Endothelial cell of umbilical vein (primary cell): ENCODE measurements around the gene OCRL. TPM values are rescaled to one million over a fixed set of nuclear protein-coding genes. Genes with fewer than 3 reads are reported as not detected.

Experiments used
- BruUV-seq: library from RNA; stranded (reverse); fragments of 400-500 nt; replicated peaks from 2 replicates; lab custom pipeline; 2021; lab: Mats Ljungman, UMichigan
- CTCF ChIA-PET: fragments of 300-600, 350-600 bp; sonication (Branson Sonifier 250); formaldehyde crosslinking; loops from one replicate; lab custom pipeline; 2021; ENCODE audit warnings: antibody characterized with exemption, inconsistent platforms; lab: Charles Lee
- POLR2A ChIA-PET: fragments of 300-600, 350-600 bp; sonication (Branson Sonifier 250); formaldehyde crosslinking; loops from one replicate; lab custom pipeline; 2021; ENCODE audit warnings: antibody characterized with exemption, inconsistent platforms; lab: Charles Lee
- DNase-seq: peaks from one replicate; pipeline ENCODE4 v3.0.0-alpha.2; 2011; ENCODE audit warnings: low read depth, low spot score
- FAIRE-seq: peaks from 2 replicates; lab custom pipeline; 2011; peaks lifted over from hg19 to GRCh38; lab: Jason Lieb, UNC
- H2AFZ ChIP-seq: 2 replicates; pipeline ENCODE4 v1.6.0; 2012; ENCODE audit warnings: low read depth, low read length, control low read depth, inconsistent platforms
- H3K27ac ChIP-seq: 2 replicates; pipeline ENCODE4 v1.5.1; 2011; ENCODE audit warnings: low read depth, mild to moderate bottlenecking, control low read depth, low read length, moderate library complexity; ENCODE audit not compliant: insufficient read depth
- H3K27me3 ChIP-seq, 2 experiments: 2 replicates each; pipeline versions ENCODE4 v1.6.0 to v1.6.1; 2011; ENCODE audit warnings: low read length in 2 of 2, mixed read lengths in 1 of 2; ENCODE audit not compliant: control insufficient read depth in 2 of 2, insufficient read depth in 2 of 2
- H3K36me3 ChIP-seq, 2 experiments: 2 replicates in 1 of 2; 3 replicates in 1 of 2; pipeline ENCODE4 v1.5.1; 2011; ENCODE audit warnings: low read length in 2 of 2, mild to moderate bottlenecking in 1 of 2, moderate library complexity in 1 of 2; ENCODE audit not compliant: control insufficient read depth in 2 of 2, insufficient read depth in 2 of 2; ENCODE audit errors: extremely low read depth in 1 of 2
- H3K4me1 ChIP-seq: 3 replicates; pipeline ENCODE4 v1.5.1; 2011; ENCODE audit warnings: mild to moderate bottlenecking, low read length; ENCODE audit not compliant: control insufficient read depth, insufficient read depth; ENCODE audit errors: extremely low read depth
- H3K4me2 ChIP-seq: 2 replicates; pipeline ENCODE4 v1.6.1; 2011; ENCODE audit warnings: low read length, control low read depth, mixed read lengths; ENCODE audit not compliant: insufficient read depth
- H3K4me3 ChIP-seq, 3 experiments: fragments of 200-600 bp in 1 of 3; sonication (generic), shearing (Covaris generic) in 1 of 3; replicated peaks in 1 of 3; 2 replicates each; pipeline ENCODE4 v1.5.1; 2011 to 2016; ENCODE audit warnings: control low read depth in 3 of 3, low read length in 3 of 3, mild to moderate bottlenecking in 2 of 3, inconsistent platforms in 1 of 3, low read depth in 1 of 3, moderate library complexity in 1 of 3; ENCODE audit not compliant: insufficient read depth in 1 of 3
- H3K79me2 ChIP-seq: 2 replicates; pipeline ENCODE4 v1.6.0; 2012; ENCODE audit warnings: low read length, inconsistent platforms; ENCODE audit not compliant: control insufficient read depth, insufficient read depth
- H3K9ac ChIP-seq: replicated peaks from 2 replicates; pipeline ENCODE3; 2011; ENCODE audit warnings: low read length, control low read depth; ENCODE audit not compliant: insufficient read depth; ENCODE audit errors: extremely low read depth
- H3K9me1 ChIP-seq: replicated peaks from 3 replicates; pipeline ENCODE4 v1.6.0; 2011; ENCODE audit warnings: mild to moderate bottlenecking, low read length; ENCODE audit not compliant: control insufficient read depth, insufficient read depth; ENCODE audit errors: extremely low read depth
- H3K9me3 ChIP-seq: replicated peaks from 2 replicates; pipeline ENCODE4 v1.5.1; 2012; ENCODE audit warnings: low read length, inconsistent platforms; ENCODE audit not compliant: control insufficient read depth, insufficient read depth
- H4K20me1 ChIP-seq: replicated peaks from 2 replicates; pipeline ENCODE3; 2011; ENCODE audit warnings: mild to moderate bottlenecking, low read length; ENCODE audit not compliant: control insufficient read depth, insufficient read depth; ENCODE audit errors: extremely low read depth
- EZH2 ChIP-seq: IDR thresholded peaks from 2 replicates; pipeline ENCODE4 v1.6.1; 2012; ENCODE audit warnings: borderline replicate concordance, low read depth, mild to moderate bottlenecking, moderate library complexity, low read length, inconsistent platforms; ENCODE audit not compliant: severe bottlenecking
- FOS ChIP-seq: IDR thresholded peaks from 2 replicates; pipeline ENCODE4 v1.6.1; 2011; ENCODE audit warnings: mild to moderate bottlenecking, low read length, moderate library complexity, borderline replicate concordance; ENCODE audit not compliant: insufficient read depth
- GATA2 ChIP-seq: IDR thresholded peaks from 2 replicates; pipeline ENCODE4 v1.7.0; 2011; ENCODE audit warnings: low read depth, mild to moderate bottlenecking, moderate library complexity, mixed read lengths, low read length; ENCODE audit not compliant: insufficient read length, insufficient read depth
- JUN ChIP-seq: IDR thresholded peaks from 2 replicates; pipeline ENCODE4 v1.6.1; 2011; ENCODE audit warnings: borderline replicate concordance, low read depth; ENCODE audit not compliant: insufficient read length, insufficient read depth
- MYC ChIP-seq: IDR thresholded peaks from one replicate; pipeline ENCODE4 v1.6.1; 2011; ENCODE audit warnings: mild to moderate bottlenecking, low read depth, low read length
- POLR2A ChIP-seq: IDR thresholded peaks from 2 replicates; pipeline ENCODE4 v1.6.1; 2012; ENCODE audit warnings: low read depth, mild to moderate bottlenecking, control low read depth, low read length
- POLR2AphosphoS5 ChIP-seq: IDR thresholded peaks from 2 replicates; pipeline ENCODE4 v1.6.1; 2012; ENCODE audit warnings: low read depth, mild to moderate bottlenecking, control low read depth, low read length, moderate library complexity; ENCODE audit not compliant: insufficient read depth
- dilution Hi-C: fragments of 300-500 bp; cut with MboI; formaldehyde crosslinking; loops from one replicate; pipeline ENCODE4 v1.15.0; 2019; ENCODE audit warnings: low sequenced_read_pairs; ENCODE audit not compliant: extremely low pct_ligation_motif_present
- intact Hi-C: fragments of 100-400 bp; cut with micrococcal nuclease; formaldehyde crosslinking; loops from one replicate; pipeline ENCODE4 v1.10.0; 2022
- polyA plus RNA-seq, 4 experiments: library from polyadenylated mRNA; depleted of rRNA in 3 of 4; stranded (reverse) in 3 of 4; unstranded in 1 of 4; fragments of >200 nt; gene quantifications; 2 replicates each; pipeline versions ENCODE4 v1.2.1 to v1.2.3, GENCODE V29; 2011 to 2012; ENCODE audit warnings: missing spikeins in 1 of 4
- total RNA-seq: library from RNA; stranded (reverse); gene quantifications from 2 replicates; pipeline ENCODE4 v1.2.3, GENCODE V29; 2021
- TF ChIP-seq, protein P1 (sequence below): IDR thresholded peaks from 2 replicates; pipeline ENCODE4 v1.6.1; 2011; ENCODE audit not compliant: insufficient read depth, insufficient read length
- TF ChIP-seq, protein P2 (sequence below), 2 donors: IDR thresholded peaks; 1 replicate in 1 of 2; 2 replicates in 1 of 2; pipeline ENCODE4 v1.5.1; 2011; ENCODE audit warnings: low read length in 2 of 2, mild to moderate bottlenecking in 2 of 2, moderate library complexity in 2 of 2, control low read depth in 1 of 2, inconsistent platforms in 1 of 2, low read depth in 1 of 2; ENCODE audit not compliant: insufficient read depth in 1 of 2; ENCODE audit errors: extremely low read depth in 1 of 2

Gene OCRL
- total and polyA plus RNA-seq, 2 donors (not counting 3 experiments of a cell fraction or from before 2014, with no cell fraction given), result 14.6 to 20.9 TPM

DNA sequence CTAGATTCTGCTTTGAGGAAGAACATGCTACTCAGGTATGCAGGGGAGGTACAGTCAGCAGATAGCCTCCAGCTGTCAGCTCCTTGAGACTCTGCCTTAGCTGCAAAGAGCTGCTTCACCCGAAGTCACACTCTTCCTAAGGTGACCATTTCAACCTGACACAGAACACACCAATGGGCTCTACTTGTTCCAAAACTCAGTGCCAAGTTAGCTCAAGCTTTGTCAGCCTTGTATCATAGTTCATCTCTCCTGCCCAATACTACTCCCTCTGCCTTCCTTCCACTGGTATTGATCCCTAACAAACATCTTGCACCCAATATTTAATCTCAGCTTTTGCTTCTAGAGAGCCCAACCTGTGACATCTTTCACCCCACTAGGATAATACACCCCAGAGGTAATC is 8.9 kb upstream of the OCRL start:
- H3K4me1 ChIP-seq, result no peaks in the 10 kb centered on the region
- H4K20me1 ChIP-seq, result no peaks in the 10 kb centered on the region
- TF ChIP-seq, protein P1, sequence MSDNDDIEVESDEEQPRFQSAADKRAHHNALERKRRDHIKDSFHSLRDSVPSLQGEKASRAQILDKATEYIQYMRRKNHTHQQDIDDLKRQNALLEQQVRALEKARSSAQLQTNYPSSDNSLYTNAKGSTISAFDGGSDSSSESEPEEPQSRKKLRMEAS, result no peak
- TF ChIP-seq EZH2, result no peak
- TF ChIP-seq JUN, result no peak
- no peak for TF ChIP-seq FOS
- TF ChIP-seq MYC, result no peak
- no peak for TF ChIP-seq POLR2A
- no peak for TF ChIP-seq POLR2AphosphoS5
- no peak for TF ChIP-seq GATA2
- TF ChIP-seq, protein P2, sequence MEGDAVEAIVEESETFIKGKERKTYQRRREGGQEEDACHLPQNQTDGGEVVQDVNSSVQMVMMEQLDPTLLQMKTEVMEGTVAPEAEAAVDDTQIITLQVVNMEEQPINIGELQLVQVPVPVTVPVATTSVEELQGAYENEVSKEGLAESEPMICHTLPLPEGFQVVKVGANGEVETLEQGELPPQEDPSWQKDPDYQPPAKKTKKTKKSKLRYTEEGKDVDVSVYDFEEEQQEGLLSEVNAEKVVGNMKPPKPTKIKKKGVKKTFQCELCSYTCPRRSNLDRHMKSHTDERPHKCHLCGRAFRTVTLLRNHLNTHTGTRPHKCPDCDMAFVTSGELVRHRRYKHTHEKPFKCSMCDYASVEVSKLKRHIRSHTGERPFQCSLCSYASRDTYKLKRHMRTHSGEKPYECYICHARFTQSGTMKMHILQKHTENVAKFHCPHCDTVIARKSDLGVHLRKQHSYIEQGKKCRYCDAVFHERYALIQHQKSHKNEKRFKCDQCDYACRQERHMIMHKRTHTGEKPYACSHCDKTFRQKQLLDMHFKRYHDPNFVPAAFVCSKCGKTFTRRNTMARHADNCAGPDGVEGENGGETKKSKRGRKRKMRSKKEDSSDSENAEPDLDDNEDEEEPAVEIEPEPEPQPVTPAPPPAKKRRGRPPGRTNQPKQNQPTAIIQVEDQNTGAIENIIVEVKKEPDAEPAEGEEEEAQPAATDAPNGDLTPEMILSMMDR (IDR thresholded peaks at IDR 0.05; ENCODE audit: extremely low read depth in 1 of 2, insufficient read depth in 1 of 2, low read depth in 1 of 2, low read length in 2 of 2), result no peak
- H3K27me3 ChIP-seq, result peaks cover 0 to 2% of the 10 kb centered on the region in 2 experiments
- dilution Hi-C loops, result no loop called here
- H3K9ac ChIP-seq, result no peak overlapping the region
- POLR2A ChIA-PET, result no interaction called here
- no peaks in the 10 kb centered on the region for H3K79me2 ChIP-seq
- no peaks in the 10 kb centered on the region for H3K9me1 ChIP-seq
- FAIRE-seq (no peak), DNase-seq (no peak)
- no peak overlapping the region for H3K4me3 ChIP-seq
- H3K27ac ChIP-seq, result no peak overlapping the region
- BruUV-seq, result no TSS peak
- intact Hi-C loops, result no loop called here
- H3K9me3 ChIP-seq, result no peaks in the 10 kb centered on the region
- CTCF ChIA-PET, result interaction anchor here (0.9 kb wide), 1 partner anchor 9 kb away, joined by 4 read pairs; no protein-coding TSS in a partner anchor
- no peak overlapping the region for H2AFZ ChIP-seq
- no peak overlapping the region for H3K4me2 ChIP-seq
- H3K36me3 ChIP-seq, result no peaks in the 10 kb centered on the region
